Activated CD8-positive, alpha-beta memory T cell treated with anti-CD3 and anti-CD28 coated beads, Interleukin-2, amount 50 U/mL, for 24 hours (primary cell): Measurements from ENCODE around the gene IGFBPL1.
"Not testable (repeated sequence)": the region's sequence is repeated elsewhere in the genome, so short reads cannot be mapped to it uniquely, and the experiment has no call there.

ENCODE experiments used
- DNase-seq: peaks from one replicate; pipeline ENCODE4 v3.0.0-alpha.2; 2020; ENCODE audit errors: extremely low read depth

IGFBPL1 gene

GRCh38 chr9:38377336-38378083, 46.7 kb downstream of the IGFBPL1 start:
- not testable (repeated sequence) for DNase-seq

GRCh38 chr9:38376021-38376670, 48.1 kb downstream of the IGFBPL1 start:
- no peak for DNase-seq

DNA sequence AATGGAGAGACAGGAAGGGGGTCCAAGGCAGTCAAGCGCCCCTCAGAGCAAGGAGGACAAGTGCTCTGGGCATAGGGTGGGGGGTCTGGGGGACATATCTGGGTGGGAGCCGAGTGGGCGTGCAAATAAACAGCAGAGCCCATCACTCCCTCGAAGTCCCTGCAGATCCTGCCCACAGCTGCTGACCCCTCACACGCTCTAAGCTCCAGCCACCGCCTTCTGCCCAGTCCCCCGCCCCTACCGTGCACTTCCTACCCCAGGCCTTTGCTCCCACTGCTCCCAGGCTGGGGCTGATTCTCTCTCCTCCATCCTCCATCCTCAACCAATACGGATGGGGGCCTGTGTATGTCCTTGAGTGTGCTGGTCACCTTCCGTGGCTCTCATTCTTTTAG, 48.7 kb downstream of the IGFBPL1 start:
- DNase-seq, result no peak

DNA sequence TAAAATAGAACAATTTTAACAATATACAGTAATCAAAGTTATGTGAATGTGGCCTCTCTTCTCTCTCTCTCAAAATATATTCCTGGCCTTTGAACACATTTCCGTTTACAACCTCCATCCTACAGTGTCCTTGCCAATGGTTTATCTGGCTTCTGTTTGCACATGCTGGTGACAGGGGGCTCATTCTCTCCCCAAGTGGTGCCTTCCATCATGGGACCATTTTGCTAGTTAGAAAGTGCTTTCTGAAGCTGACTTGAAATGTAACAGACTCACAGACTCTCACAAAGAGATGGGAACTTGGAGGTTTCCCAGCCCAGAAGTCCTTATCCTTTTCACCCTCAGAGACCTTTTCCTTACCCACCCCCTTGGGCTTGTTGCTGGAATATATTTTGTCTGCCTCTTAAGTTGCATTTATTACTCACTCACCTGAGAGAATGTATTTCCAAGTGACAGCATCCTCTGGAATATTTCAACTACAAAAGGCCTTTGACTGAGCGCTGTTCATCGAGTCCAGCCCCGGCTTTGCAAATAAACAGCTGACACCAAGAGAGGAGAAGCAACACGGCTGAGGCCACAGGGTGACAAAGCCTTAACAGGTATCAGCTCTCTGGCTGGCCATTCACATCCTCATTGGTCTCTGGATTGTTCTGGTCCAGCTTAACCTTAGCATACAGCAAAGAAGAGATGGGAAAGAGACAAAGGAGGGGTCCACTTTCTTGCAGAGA, 49.2 kb downstream of the IGFBPL1 start:
- no peak for DNase-seq

GRCh38 chr9:38373679-38374078, 50.6 kb downstream of the IGFBPL1 start:
- no peak for DNase-seq

DNA sequence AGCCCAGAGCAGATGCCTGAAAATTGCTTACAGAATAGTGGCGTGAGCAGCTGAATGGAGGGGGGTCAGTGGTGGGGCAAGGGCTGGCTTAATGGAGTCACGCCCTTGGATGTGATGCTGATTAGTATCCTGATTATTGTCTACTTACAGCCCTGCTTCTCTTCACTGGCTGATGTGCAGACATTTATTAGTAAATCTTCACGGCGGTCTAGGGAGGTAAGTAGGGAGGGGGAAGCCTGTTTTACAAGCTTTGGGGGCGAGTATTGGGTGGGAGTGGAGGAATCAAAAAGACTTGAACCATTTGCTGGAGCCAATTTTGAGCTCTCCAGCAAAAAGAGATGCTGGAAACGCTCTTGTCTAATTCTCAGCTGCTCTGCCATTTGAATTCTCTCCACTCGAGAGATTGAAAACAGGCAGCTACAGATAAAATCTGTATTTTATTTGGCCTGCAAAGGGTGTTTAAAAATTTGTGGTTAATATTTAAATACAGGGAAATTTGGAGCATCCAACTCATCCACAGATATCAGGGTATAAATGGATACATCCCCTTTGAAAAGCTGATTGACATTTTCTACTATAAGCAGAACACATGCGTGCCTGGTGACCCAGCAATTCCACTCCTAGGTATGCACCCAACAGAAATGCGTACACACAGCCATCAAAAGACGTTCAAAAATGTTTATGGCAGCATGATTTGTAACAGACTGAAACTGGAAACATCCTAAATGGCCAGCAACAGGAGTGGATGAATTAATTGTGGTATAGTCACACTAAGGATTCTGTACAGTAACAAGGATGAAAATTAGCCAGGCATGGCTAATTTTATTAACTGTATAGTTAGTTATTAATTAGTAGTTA, 51.3 kb downstream of the IGFBPL1 start:
- DNase-seq, result no peak

GRCh38 chr9:38371495-38371894, 52.8 kb downstream of the IGFBPL1 start:
- DNase-seq, result no peak

DNA sequence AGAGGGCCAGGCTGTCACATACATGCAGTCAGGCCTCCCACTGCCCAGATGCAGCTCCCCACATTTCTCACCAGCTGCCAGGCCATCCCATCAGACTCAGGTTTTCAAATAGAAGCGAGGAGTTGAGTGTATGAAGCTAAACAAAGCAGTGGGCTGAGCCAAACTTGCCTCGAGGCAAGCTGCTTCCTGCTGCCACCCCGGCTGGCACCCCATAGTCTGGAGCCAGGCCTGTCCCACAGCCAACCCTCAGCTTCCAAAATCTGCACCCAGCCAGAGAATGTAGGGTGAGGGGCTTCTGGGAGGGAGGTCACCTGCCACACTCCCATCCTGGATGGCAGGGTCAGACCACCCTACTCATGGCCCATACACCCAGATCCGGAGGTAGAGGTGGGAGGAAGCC, 54.1 kb downstream of the IGFBPL1 start:
- no peak for DNase-seq

DNA sequence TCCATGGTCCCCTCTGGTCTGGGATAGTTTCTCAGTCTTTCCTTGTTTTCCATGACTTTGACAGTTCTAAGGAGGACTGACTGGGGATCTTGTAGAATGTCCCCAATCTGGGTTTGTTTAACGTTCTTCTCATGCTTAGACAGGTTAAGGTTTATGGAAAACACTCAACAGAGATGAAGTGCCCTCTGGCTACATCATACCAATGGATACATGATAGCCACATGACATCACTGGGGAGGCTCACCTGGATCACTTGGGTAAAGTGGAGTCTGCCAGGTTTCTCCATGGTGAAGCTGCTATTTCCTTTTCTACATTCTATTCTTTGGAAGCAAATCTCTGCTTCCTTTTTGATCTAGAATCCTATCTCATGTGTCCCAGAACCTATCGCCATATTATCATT, 55.5 kb downstream of the IGFBPL1 start:
- DNase-seq, result no peak

GRCh38 chr9:38367898-38368297, 56.4 kb downstream of the IGFBPL1 start:
- no peak for DNase-seq

GRCh38 chr9:38363589-38363925, 60.7 kb downstream of the IGFBPL1 start:
- no peak for DNase-seq

- no peak for DNase-seq
Observed at GRCh38 chr9:38362852-38363588, 61.2 kb downstream of the IGFBPL1 start.

DNA sequence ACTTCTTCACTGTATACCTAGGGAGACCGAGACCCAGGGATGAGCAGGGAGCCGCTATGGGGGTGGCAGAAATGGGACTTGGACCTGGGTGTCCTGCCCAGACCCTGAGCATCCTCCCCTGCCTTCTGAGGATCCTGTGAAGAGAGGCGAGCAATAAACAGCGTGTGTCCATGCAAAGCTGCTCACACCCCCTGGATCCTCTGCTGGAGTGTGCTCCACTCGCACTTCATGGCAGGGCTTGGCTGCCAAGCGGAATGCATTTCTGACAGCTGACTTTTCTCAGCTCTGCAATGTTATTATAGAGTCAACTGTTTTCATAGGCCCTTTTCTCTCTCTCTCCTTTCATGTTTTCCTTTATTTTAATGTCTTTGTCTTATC, 62.8 kb downstream of the IGFBPL1 start:
- no peak for DNase-seq

DNA sequence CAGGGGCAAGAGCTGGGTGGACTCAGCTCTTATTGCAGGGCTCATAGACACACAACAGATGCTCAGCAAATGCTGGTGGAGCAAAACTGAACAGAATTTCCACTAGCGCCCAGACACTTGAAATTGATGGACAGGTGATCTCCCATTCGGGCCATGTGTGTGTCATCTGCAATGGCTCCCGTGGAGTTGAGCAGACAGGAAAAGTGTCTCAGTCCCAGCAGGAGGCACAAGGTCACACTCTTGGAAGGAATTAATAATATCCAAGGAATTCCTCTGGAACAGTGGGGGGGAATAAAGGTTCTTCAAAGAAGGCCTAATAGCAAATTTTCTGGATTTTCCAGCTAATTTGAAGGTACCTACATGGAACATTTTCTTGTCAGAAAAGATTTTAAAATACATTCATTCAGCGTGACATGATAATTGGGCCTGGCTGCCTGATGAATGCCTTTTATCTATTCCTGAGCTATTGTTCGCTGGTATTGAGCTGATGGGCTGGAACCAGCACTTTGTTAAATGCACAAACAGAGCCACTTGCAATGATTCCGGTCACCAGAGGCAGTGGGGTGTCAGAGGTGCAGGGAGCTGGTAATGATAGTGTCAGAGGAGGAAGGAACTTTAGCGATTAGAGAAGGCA, 63.3 kb downstream of the IGFBPL1 start:
- no peak for DNase-seq

GRCh38 chr9:38359689-38360385, 64.4 kb downstream of the IGFBPL1 start:
- DNase-seq, result no peak

DNA sequence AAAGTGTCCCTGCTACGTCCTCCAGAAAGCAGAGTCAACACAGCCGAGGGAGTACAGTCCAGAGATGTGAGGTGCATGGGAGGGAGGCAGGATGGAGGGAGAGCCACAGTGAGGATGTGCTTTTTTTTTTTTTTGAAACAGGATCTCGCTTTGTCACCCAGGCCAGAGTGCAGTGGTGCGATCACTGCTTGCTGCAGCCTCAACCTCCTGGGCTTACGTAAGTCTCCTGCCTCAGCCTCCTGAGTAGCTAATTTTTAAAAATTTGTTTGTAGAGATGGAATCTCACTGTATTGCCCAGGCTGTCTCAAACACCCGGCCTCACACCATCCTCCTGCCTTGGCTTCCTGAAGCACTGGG, 65.0 kb downstream of the IGFBPL1 start:
- no peak for DNase-seq

GRCh38 chr9:38358390-38359296, 65.6 kb downstream of the IGFBPL1 start:
- DNase-seq, result no peak

DNA sequence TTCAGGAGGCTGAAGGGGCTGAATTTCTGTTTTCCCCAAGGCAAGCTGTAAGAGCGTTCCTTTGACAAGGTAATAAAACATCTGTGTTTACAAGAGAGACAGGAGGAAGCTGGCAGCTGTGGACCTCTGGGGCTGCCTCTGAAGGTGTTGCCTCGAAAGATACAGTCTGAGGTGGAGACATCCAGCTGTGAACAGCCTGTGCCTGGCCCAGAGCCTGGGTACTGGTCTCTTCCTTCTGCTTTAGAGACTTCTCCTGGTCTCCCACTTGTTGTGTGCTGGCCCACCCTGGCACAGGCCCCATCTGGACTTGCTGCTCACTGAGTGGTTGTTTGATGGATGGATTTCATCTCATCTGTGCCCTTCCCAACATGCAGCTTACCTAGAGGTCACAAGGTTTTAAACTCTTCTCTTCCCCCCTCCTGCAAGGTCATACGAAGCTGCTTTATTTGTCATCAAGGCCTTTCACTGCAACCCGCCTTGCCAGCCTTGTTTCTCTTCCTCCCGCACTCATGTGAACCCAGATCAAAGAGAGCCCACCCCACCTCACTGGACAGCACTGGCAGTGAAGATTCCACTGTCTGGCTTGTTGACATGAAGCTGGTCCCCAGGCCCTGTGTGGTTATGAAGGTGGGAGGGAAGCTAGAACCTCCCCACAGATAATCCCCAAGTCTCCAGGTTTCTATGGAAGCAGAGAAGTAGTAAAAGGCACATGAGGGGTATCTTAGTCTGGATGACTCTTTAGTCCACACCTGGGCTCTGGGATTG, 66.7 kb downstream of the IGFBPL1 start:
- no peak for DNase-seq

DNA sequence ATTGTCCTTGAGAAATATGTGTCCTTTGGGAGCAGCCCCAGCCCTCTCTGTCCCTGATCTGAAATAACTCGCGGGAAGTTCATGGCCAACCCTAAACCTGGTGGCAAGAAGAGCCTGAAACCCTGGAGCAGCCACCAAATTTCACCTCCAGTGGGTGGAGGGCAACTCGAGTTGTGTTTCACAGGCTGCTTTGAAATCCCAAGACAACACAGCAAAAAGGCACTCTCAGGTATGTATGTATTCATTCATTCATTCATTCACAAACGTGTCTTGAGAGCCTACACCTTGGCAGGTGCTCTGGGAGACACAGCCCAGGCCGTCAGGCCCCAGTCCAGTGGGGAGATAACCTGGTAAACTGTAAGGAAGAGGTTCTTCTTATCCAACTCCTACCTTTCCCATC, 67.4 kb downstream of the IGFBPL1 start:
- no peak for DNase-seq
